Activated B cell treated with CpG ODN at 0.5 μM for 24 hours (primary cell): ENCODE results near the gene NPHP4. TPM values are rescaled to one million over a fixed set of nuclear protein-coding genes. Genes with fewer than 3 reads are reported as not detected.

ENCODE experiments used
- ATAC-seq: fragments of 200-7000 bp; cut with Tn5 transposase; one replicate; pipeline ENCODE4 v1.10.0; 2021; ENCODE audit warnings: low read depth, mild to moderate bottlenecking, moderate library complexity
- CTCF ChIA-PET: fragments of 350-600 bp; sonication (Branson Sonifier 250); formaldehyde crosslinking; loops from one replicate; lab custom pipeline; 2021; ENCODE audit warnings: antibody characterized with exemption; lab: Charles Lee
- POLR2A ChIA-PET: fragments of 350-600 bp; sonication (Branson Sonifier 250); formaldehyde crosslinking; loops from one replicate; lab custom pipeline; 2021; ENCODE audit warnings: antibody characterized with exemption; lab: Charles Lee
- DNase-seq: peaks from one replicate; pipeline ENCODE4 v3.0.0; 2022
- H3K27ac Mint-ChIP-seq: one replicate; pipeline ENCODE4 v1.8.0; 2020; ENCODE audit warnings: mixed read lengths
- H3K27me3 Mint-ChIP-seq: one replicate; pipeline ENCODE4 v1.8.0; 2021; ENCODE audit warnings: mixed read lengths
- H3K36me3 Mint-ChIP-seq: one replicate; pipeline ENCODE4 v1.8.0; 2021; ENCODE audit warnings: low read depth, mixed read lengths
- H3K4me1 Mint-ChIP-seq: one replicate; pipeline ENCODE4 v1.8.0; 2021; ENCODE audit warnings: mixed read lengths
- H3K4me3 Mint-ChIP-seq: one replicate; pipeline ENCODE4 v1.8.0; 2020; ENCODE audit warnings: mild to moderate bottlenecking, mixed read lengths
- H3K9me3 Mint-ChIP-seq: one replicate; pipeline ENCODE4 v1.8.0; 2020; ENCODE audit warnings: mixed read lengths
- intact Hi-C: fragments of 100-400 bp; cut with micrococcal nuclease; formaldehyde crosslinking; loops from one replicate; pipeline ENCODE4 v1.15.1; 2024
- total RNA-seq: library from RNA; stranded (reverse); gene quantifications from 2 replicates; pipeline ENCODE4 v1.2.3, GENCODE V29; 2022
- TF ChIP-seq, protein P1 (sequence below): fragments of 200-600 bp; IDR thresholded peaks from one replicate; pipeline ENCODE4 v1.8.0; 2022; ENCODE audit warnings: antibody characterized with exemption, mild to moderate bottlenecking

Gene NPHP4
- total RNA-seq, 1 donor from 2014 or later = 8.0 TPM

DNA sequence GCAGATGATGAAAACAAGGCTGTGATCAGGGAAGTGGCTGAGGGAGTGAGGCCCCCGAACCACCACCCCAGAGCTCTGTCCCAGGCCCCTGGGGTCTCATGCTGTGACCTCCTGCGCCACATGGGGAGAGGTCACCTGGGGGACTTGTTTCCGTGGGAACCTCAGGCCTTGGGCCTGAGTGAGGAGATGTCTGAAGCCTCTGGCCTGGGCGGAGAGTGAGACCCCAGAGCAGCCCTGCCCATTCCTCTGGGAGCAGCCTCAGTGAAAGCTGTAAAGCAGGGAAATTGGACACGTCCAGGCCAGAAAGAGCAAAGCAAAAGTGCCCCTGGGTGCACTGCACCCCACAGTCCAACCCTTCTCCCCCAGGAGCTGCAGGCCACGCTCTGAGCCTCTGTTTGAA, 16.5 kb upstream of the NPHP4 start:
- H3K27me3 Mint-ChIP-seq = no peaks in the 10 kb centered on the region
- DNase-seq = no peak
- intact Hi-C loops = no loop called here
- H3K4me3 Mint-ChIP-seq = no peak overlapping the region
- peaks cover 4% of the 10 kb centered on the region for H3K36me3 Mint-ChIP-seq
- no peak for ATAC-seq
- H3K9me3 Mint-ChIP-seq = no peaks in the 10 kb centered on the region
- ChIA-PET POLR2A (no interaction called here), CTCF (interaction anchor here (1.1 kb wide), 1 partner anchor 19 kb away, joined by 3 read pairs; no protein-coding TSS in a partner anchor)
- H3K4me1 Mint-ChIP-seq = peaks cover 23% of the 10 kb centered on the region
- no peak overlapping the region for H3K27ac Mint-ChIP-seq
- TF ChIP-seq, protein P1, sequence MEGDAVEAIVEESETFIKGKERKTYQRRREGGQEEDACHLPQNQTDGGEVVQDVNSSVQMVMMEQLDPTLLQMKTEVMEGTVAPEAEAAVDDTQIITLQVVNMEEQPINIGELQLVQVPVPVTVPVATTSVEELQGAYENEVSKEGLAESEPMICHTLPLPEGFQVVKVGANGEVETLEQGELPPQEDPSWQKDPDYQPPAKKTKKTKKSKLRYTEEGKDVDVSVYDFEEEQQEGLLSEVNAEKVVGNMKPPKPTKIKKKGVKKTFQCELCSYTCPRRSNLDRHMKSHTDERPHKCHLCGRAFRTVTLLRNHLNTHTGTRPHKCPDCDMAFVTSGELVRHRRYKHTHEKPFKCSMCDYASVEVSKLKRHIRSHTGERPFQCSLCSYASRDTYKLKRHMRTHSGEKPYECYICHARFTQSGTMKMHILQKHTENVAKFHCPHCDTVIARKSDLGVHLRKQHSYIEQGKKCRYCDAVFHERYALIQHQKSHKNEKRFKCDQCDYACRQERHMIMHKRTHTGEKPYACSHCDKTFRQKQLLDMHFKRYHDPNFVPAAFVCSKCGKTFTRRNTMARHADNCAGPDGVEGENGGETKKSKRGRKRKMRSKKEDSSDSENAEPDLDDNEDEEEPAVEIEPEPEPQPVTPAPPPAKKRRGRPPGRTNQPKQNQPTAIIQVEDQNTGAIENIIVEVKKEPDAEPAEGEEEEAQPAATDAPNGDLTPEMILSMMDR = no peak

DNA sequence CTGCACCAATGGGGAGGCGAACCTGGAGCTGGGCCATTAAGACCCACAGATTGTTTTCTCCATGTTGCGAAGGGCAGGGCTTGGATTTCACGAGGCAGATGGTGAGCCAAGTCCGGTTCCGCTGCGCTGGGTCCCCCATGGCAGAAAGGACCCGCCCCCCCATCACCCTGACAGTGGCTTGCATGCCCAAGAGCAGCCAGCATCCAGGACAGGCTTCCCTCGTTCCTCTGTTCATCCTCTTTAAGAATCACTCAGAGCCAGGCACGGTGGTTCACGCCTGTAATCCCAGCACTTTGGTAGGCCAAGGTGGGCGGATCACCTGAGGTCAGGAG, 15.8 kb upstream of the NPHP4 start:
- CTCF ChIA-PET = no interaction called here
- TF ChIP-seq, protein P1 = no peak
- H3K9me3 Mint-ChIP-seq = no peaks in the 10 kb centered on the region

DNA sequence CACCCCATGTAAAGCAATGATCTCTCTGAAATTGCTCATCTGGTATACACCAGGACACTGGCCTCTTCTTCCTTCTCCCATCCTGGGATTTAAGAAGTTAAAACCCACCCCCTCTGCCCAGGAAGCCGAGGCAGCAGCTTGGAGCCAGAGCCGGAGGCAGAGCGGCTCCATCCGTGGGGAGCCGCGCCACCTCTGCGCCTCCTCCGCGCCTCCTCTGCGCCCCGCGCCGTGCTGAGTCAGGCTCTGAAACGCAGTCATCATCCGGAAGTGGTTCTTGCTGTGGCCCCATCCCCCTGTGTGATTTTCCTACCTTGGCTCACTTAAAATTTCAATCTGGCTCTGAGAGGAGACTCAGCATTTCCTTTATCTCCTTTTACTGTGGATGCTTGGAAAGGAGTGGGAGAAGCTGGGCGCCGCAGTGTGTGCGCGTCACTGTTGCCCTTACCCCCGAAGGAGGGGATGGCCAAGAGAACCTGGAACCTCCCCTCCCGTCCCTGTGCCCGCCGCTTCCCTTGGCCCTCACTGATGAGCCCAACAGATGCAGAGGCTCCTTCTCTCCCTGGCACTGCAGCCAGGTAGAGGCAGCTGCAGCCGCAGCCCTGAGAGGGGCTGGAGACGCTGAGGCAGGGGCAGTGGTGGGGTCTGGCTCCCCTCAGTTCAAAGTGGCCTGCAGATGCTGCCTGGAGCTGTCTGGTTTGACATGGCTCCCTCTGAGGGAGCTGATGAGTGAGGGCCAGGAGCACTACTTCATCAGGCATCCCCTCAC, 15.3 kb upstream of the NPHP4 start:
- H3K9me3 Mint-ChIP-seq = no peaks in the 10 kb centered on the region
- no peak overlapping the region for H3K4me3 Mint-ChIP-seq
- DNase-seq (no peak), ATAC-seq (peak; percentile 62)
- H3K27me3 Mint-ChIP-seq = no peaks in the 10 kb centered on the region
- H3K27ac Mint-ChIP-seq = no peak overlapping the region
- H3K36me3 Mint-ChIP-seq = peaks cover 8% of the 10 kb centered on the region
- H3K4me1 Mint-ChIP-seq = peaks cover 11% of the 10 kb centered on the region
- POLR2A ChIA-PET = interaction anchor here (1.1 kb wide), 1 partner anchor 15 kb away, joined by 3 read pairs; the partner anchor contains the start of gene NPHP4
- CTCF ChIA-PET = no interaction called here
- TF ChIP-seq, protein P1 = no peak
- intact Hi-C loops = no loop called here

More for the DNA sequence above, 15.8 kb upstream of the NPHP4 start:
- Mint-ChIP-seq H3K4me3 (no peak overlapping the region), H3K36me3 (peaks cover 6% of the 10 kb centered on the region), H3K4me1 (peaks cover 17% of the 10 kb centered on the region), H3K27ac (no peak overlapping the region), H3K27me3 (no peaks in the 10 kb centered on the region)
- intact Hi-C loops = no loop called here
- DNase-seq (no peak), ATAC-seq (no peak)
- POLR2A ChIA-PET = interaction anchor here (1.1 kb wide), 1 partner anchor 15 kb away, joined by 3 read pairs; the partner anchor contains the start of gene NPHP4

DNA sequence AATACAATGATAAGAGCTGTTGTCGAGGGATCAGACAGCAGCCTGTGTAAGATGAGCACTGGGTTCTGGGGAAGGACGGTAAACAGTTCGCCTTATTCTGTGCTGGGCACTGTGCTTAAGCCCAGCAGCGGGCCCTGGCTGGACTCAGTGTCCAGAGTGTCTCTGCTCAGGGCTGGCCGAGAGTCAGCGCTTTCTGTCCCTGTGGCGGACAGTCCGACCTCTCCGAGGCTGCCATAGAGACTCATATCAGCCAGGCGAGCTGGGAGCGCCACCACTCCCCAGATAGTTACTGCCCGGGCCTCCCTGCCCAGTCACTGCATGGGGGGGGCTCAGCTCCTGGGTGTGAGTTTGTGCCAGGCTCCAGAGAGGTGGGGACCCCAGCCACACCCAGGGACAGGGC, 14.7 kb upstream of the NPHP4 start:
- intact Hi-C loops = no loop called here
- Mint-ChIP-seq H3K36me3 (peaks cover 8% of the 10 kb centered on the region), H3K9me3 (no peaks in the 10 kb centered on the region), H3K4me1 (peaks cover 11% of the 10 kb centered on the region), H3K4me3 (no peak overlapping the region), H3K27ac (no peak overlapping the region), H3K27me3 (no peaks in the 10 kb centered on the region)
- DNase-seq (no peak), ATAC-seq (no peak)
- TF ChIP-seq, protein P1 = no peak
- ChIA-PET CTCF (no interaction called here), POLR2A (no interaction called here)

DNA sequence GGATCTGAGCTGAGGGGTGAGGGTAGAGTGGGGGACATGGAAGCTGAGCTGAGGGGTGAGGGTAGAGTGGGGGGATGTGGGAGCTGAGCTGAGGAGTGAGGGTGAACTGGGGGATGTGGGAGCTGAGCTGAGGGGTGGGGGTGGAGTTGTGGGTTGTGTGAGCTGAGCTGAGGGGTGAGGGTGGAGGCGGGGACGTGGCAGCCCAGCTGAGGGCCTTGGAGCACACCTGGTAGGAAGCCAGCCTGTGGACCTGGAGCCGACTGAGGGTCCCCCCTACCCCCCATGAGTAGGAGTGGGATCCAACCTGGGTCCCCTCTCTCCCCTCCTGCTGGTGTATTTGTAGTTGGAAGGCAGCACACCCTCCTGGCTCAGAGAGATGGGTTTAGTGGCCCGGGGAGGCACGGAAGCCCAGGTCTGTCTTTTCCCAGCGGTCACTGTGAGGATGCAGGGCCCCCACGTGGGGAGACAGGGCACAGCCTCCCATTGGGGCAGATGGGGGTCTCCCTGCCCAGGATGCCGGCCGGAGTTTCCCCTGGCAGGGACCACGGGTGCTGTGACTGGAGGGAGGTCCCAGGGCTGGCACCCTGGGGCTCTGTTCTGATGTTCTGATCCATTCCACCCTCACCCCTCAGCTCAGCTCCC, 13.2 kb upstream of the NPHP4 start:
- TF ChIP-seq, protein P1 = no peak
- ATAC-seq (no peak), DNase-seq (no peak)
- Mint-ChIP-seq H3K27me3 (no peaks in the 10 kb centered on the region), H3K27ac (no peak overlapping the region), H3K36me3 (peaks cover 8% of the 10 kb centered on the region), H3K9me3 (no peaks in the 10 kb centered on the region), H3K4me3 (no peak overlapping the region), H3K4me1 (peaks cover 9% of the 10 kb centered on the region)
- ChIA-PET CTCF (no interaction called here), POLR2A (interaction anchor here (0.5 kb wide), 1 partner anchor 21 kb away, joined by 3 read pairs; no protein-coding TSS in a partner anchor)
- intact Hi-C loops = no loop called here
